HepG2 (cell line): ENCODE measurements around the gene LEUTX. TPM values are rescaled to one million over a fixed set of nuclear protein-coding genes. Genes with fewer than 3 reads are reported as not detected.

Source experiments
- ATAC-seq: fragments of 200-7000 bp; cut with Tn5 transposase; 3 replicates; pipeline ENCODE4 v1.9.1; 2020; ENCODE audit warnings: mild to moderate bottlenecking, moderate library complexity
- BruUV-seq: library from RNA; stranded (reverse); fragments of 400-500 nt; replicated peaks from 2 replicates; lab custom pipeline; 2021; lab: Mats Ljungman, UMichigan
- CTCF ChIA-PET: fragments of 300-600 bp; formaldehyde crosslinking; extraction: SDS; loops from one replicate; lab custom pipeline; 2021; ENCODE audit warnings: low total read pairs, inconsistent platforms, low intra/inter-chr PET ratio; lab: Yijun Ruan, JAX
- POLR2A ChIA-PET: fragments of 350-600 bp; sonication (Branson Sonifier 250); formaldehyde crosslinking; loops from one replicate; lab custom pipeline; 2020; ENCODE audit warnings: antibody characterized with exemption, inconsistent platforms; lab: Yijun Ruan, JAX
- DNase-seq: peaks from one replicate; pipeline ENCODE4 v3.0.0-alpha.2; 2015; ENCODE audit warnings: low spot score
- FAIRE-seq: peaks from 3 replicates; lab custom pipeline; 2011; peaks lifted over from hg19 to GRCh38; lab: Jason Lieb, UNC
- H2AFZ ChIP-seq: one replicate; pipeline ENCODE4 v1.6.1; 2011; ENCODE audit warnings: low read length, inconsistent platforms
- H3K27ac ChIP-seq: fragments of 300-600 bp; 3 replicates; pipeline ENCODE4 v1.8.0; 2011; ENCODE audit warnings: mixed run types, mild to moderate bottlenecking, mixed read lengths, low read length, inconsistent platforms; ENCODE audit not compliant: insufficient read depth; ENCODE audit errors: extremely low read length
- H3K27me3 ChIP-seq, 2 experiments: fragments of 200-600 bp in 1 of 2; 2 replicates in 1 of 2; 3 replicates in 1 of 2; pipeline versions ENCODE4 v1.6.0 to v1.8.0; 2011; ENCODE audit warnings: low read length in 2 of 2, mild to moderate bottlenecking in 2 of 2, moderate library complexity in 2 of 2, inconsistent platforms in 1 of 2; ENCODE audit not compliant: insufficient read depth in 2 of 2, control insufficient read depth in 1 of 2
- H3K36me3 ChIP-seq, 2 experiments: fragments of 200-600 bp in 1 of 2; replicated peaks in 1 of 2; 2 replicates in 1 of 2; 3 replicates in 1 of 2; pipeline versions ENCODE4 v1.5.1 to v1.8.0; 2011; ENCODE audit warnings: low read length in 2 of 2, inconsistent platforms in 1 of 2; ENCODE audit not compliant: insufficient read depth in 2 of 2, control insufficient read depth in 1 of 2
- H3K4me1 ChIP-seq: 2 replicates; pipeline ENCODE4 v1.5.1; 2012; ENCODE audit warnings: low read length, inconsistent platforms; ENCODE audit not compliant: insufficient read depth
- H3K4me2 ChIP-seq: 2 replicates; pipeline ENCODE4 v1.6.0; 2011; ENCODE audit warnings: low read depth, low read length, inconsistent platforms
- H3K4me3 ChIP-seq, 3 experiments: fragments of 200-600 bp in 1 of 3; sonication (generic), shearing (Covaris generic) in 1 of 3; replicated peaks in 1 of 3; 2 replicates each; pipeline ENCODE4 v1.5.1; 2011 to 2016; ENCODE audit warnings: low read length in 3 of 3, inconsistent platforms in 2 of 3, low read depth in 2 of 3, mild to moderate bottlenecking in 2 of 3, control low read depth in 1 of 3, mixed read lengths in 1 of 3; ENCODE audit not compliant: insufficient read depth in 1 of 3
- H3K79me2 ChIP-seq: one replicate; pipeline ENCODE4 v1.6.1; 2011; ENCODE audit warnings: low read length, inconsistent platforms; ENCODE audit not compliant: insufficient read depth
- H3K9ac ChIP-seq: 2 replicates; pipeline ENCODE4 v1.6.0; 2011; ENCODE audit warnings: mild to moderate bottlenecking, low read depth, low read length, inconsistent platforms; ENCODE audit not compliant: insufficient read depth
- H3K9me3 ChIP-seq: 2 replicates; pipeline ENCODE4 v1.5.1; 2012; ENCODE audit warnings: mild to moderate bottlenecking, low read length
- H4K20me1 ChIP-seq: 2 replicates; pipeline ENCODE4 v1.6.0; 2011; ENCODE audit warnings: inconsistent platforms, mild to moderate bottlenecking, low read length, moderate library complexity; ENCODE audit not compliant: insufficient read depth
- DMAP1 ChIP-seq: IDR thresholded peaks from 2 replicates; pipeline ENCODE4 v1.6.1; 2016
- DNMT1 ChIP-seq: sonication (generic); formaldehyde crosslinking; IDR thresholded peaks from 2 replicates; pipeline ENCODE4 v1.5.1; 2020; ENCODE audit warnings: mild to moderate bottlenecking, missing genetic modification reagents
- EP300 ChIP-seq, 3 experiments: sonication (generic) in 1 of 3; formaldehyde crosslinking in 1 of 3; IDR thresholded peaks; 2 replicates each; pipeline versions ENCODE4 v1.5.1 to v1.6.1; 2011 to 2020; ENCODE audit warnings: low read depth in 2 of 3, low read length in 2 of 3, borderline replicate concordance in 1 of 3, improper control_type of control experiment in 1 of 3, mild to moderate bottlenecking in 1 of 3, missing genetic modification reagents in 1 of 3, moderate library complexity in 1 of 3
- GRHL1 ChIP-seq: sonication (generic); formaldehyde crosslinking; conservative IDR thresholded peaks from 2 replicates; pipeline ENCODE4 v1.8.0; 2022; ENCODE audit warnings: missing genetic modification reagents
- KAT2B ChIP-seq: fragments of 150-350 bp; IDR thresholded peaks from 2 replicates; pipeline ENCODE4 v1.6.1; 2014; ENCODE audit warnings: low read depth, low read length, borderline replicate concordance
- KLF11 ChIP-seq: IDR thresholded peaks from 2 replicates; pipeline ENCODE4 v1.6.1; 2016; ENCODE audit warnings: missing compliant biosample characterization
- PHF5A ChIP-seq: IDR thresholded peaks from one replicate; pipeline ENCODE4 v1.6.1; 2018; ENCODE audit warnings: low read depth, missing genetic modification reagents; ENCODE audit not compliant: unreplicated experiment
- POLR2AphosphoS2 ChIP-seq: IDR thresholded peaks from 2 replicates; pipeline ENCODE4 v1.6.1; 2011; ENCODE audit warnings: low read depth, low read length, improper control_type of control experiment
- RNF2 ChIP-seq: fragments of 450-650 bp; conservative IDR thresholded peaks from 2 replicates; pipeline ENCODE4 v1.6.1; 2016; ENCODE audit warnings: low read depth
- SMARCE1 ChIP-seq: fragments of 450-650 bp; IDR thresholded peaks from 2 replicates; pipeline ENCODE4 v1.6.1; 2017; ENCODE audit warnings: borderline replicate concordance
- SNAI1 ChIP-seq: sonication (generic); formaldehyde crosslinking; IDR thresholded peaks from 2 replicates; pipeline ENCODE4 v1.5.0; 2020; ENCODE audit warnings: mild to moderate bottlenecking, missing genetic modification reagents, borderline replicate concordance
- USF2 ChIP-seq, 2 experiments: sonication (generic) in 1 of 2; formaldehyde crosslinking in 1 of 2; IDR thresholded peaks; 2 replicates each; pipeline versions ENCODE4 v1.5.1 to v1.6.1; 2011 to 2020; ENCODE audit warnings: borderline replicate concordance in 1 of 2, low read depth in 1 of 2, low read length in 1 of 2, mild to moderate bottlenecking in 1 of 2, missing genetic modification reagents in 1 of 2, moderate library complexity in 1 of 2
- ZNF225 ChIP-seq: sonication (generic); formaldehyde crosslinking; IDR thresholded peaks from 2 replicates; pipeline ENCODE4 v1.4.0; 2020; ENCODE audit warnings: mild to moderate bottlenecking, missing genetic modification reagents
- ZNF580 ChIP-seq: IDR thresholded peaks from 2 replicates; pipeline ENCODE4 v1.6.1; 2016; ENCODE audit warnings: low read depth, borderline replicate concordance
- ZNF770 ChIP-seq: sonication (generic); formaldehyde crosslinking; IDR thresholded peaks from 2 replicates; pipeline ENCODE4 v1.5.0; 2020; ENCODE audit warnings: mild to moderate bottlenecking, missing genetic modification reagents
- WGBS: methylation state at CpG from one replicate; pipeline ENCODE4 v1.1.6; 2017; ENCODE audit warnings: low lambda C conversion rate; 5-methylcytosine and 5-hydroxymethylcytosine counted together
- in situ Hi-C: cut with HindIII; loops from 2 replicates; pipeline ENCODE4 v1.10.0; 2017; ENCODE audit warnings: low pct_unique_long_range_greater_than_20kb; ENCODE audit not compliant: extremely low pct_ligation_motif_present
- intact Hi-C: fragments of 100-400 bp; cut with micrococcal nuclease; formaldehyde crosslinking; loops from one replicate; pipeline ENCODE4 v1.10.0; 2022; ENCODE audit not compliant: unreplicated experiment
- polyA plus RNA-seq, 8 experiments: library from polyadenylated mRNA; depleted of rRNA in 3 of 8; stranded (reverse) in 7 of 8; unstranded in 1 of 8; fragments of >200 nt; fragmentation: Illumina TruSeq in 4 of 8; extraction: Trizol in 4 of 8; gene quantifications; 2 replicates each; pipeline versions ENCODE4 v1.2.1 to v1.2.3, GENCODE V29; 2011 to 2016; ENCODE audit warnings: low read depth in 4 of 8, missing spikeins in 1 of 8, mixed read lengths in 1 of 8; ENCODE audit not compliant: insufficient read depth in 1 of 8
- total RNA-seq, 5 experiments: library from RNA; depleted of rRNA; stranded (reverse); fragments of >200 nt; fragmentation: Illumina TruSeq; extraction: Trizol; gene quantifications; 2 replicates each; pipeline ENCODE4 v1.2.3, GENCODE V29; 2016; ENCODE audit warnings: low read depth in 1 of 5

LEUTX gene
- total and polyA plus RNA-seq, 2 of the 13 experiments (the other 11 are each of a cell fraction or from before 2014, with no cell fraction given) = not detected

GRCh38 chr19:39826311-39826945 lies 47.8 kb downstream of the LEUTX start (continued):
- no peak for TF ChIP-seq GRHL1 (CRISPR knock-in tag)
- TF ChIP-seq ZNF580 (CRISPR knock-in tag) = no peak
- no peak for TF ChIP-seq ZNF770
- no peak for TF ChIP-seq KAT2B
- TF ChIP-seq SNAI1 (CRISPR knock-in tag) = no peak

- H3K79me2 ChIP-seq = no peaks in the 10 kb centered on the region
- no peak overlapping the region for H3K4me2 ChIP-seq
- no TSS peak for BruUV-seq
- H3K4me1 ChIP-seq = peaks cover 17% of the 10 kb centered on the region
- FAIRE-seq = no peak
- no peak overlapping the region for H3K4me3 ChIP-seq
- H3K27ac ChIP-seq = no peak overlapping the region
- ATAC-seq = no peak
- H3K9ac ChIP-seq = no peak overlapping the region
- H3K27me3 ChIP-seq = no peaks in the 10 kb centered on the region
- CTCF ChIA-PET = no interaction called here
- no peak overlapping the region for H2AFZ ChIP-seq
- no peaks in the 10 kb centered on the region for H3K9me3 ChIP-seq
- peaks cover 16 to 29% of the 10 kb centered on the region in 2 experiments; a peak in 4 of 5 replicates for H3K36me3 ChIP-seq
- in situ Hi-C loops = no loop called here
- no peaks in the 10 kb centered on the region for H4K20me1 ChIP-seq
- no peak for DNase-seq
- 97% methylated on average over 5 of the region's 13 CpGs for WGBS
- intact Hi-C loops = no loop called here
- POLR2A ChIA-PET = no interaction called here
- TF ChIP-seq POLR2AphosphoS2 (no peak), KLF11 (no peak), USF2 (IDR thresholded peaks at IDR 0.05; ENCODE audit: low read depth, low read length) (no peak), USF2 (CRISPR knock-in tag; IDR thresholded peaks at IDR 0.05; ENCODE audit: borderline replicate concordance) (no peak), ZNF225 (CRISPR knock-in tag) (no peak), EP300 (IDR thresholded peaks at IDR 0.05; ENCODE audit: low read depth in 2 of 2, low read length in 2 of 2) (no peak), EP300 (CRISPR knock-in tag; IDR thresholded peaks at IDR 0.05; ENCODE audit: borderline replicate concordance) (no peak), DMAP1 (CRISPR knock-in tag) (no peak), RNF2 (no peak), SMARCE1 (no peak), KAT2B (no peak), DNMT1 (CRISPR knock-in tag) (no peak), PHF5A (CRISPR knock-in tag) (no peak)
Measured at GRCh38 chr19:39827216-39827615, 48.6 kb downstream of the LEUTX start.
